ENCODE data around the gene JAKMIP1. TPM values are rescaled to one million over a fixed set of nuclear protein-coding genes. Genes with fewer than 3 reads are reported as not detected.

The JAKMIP1 gene
- polyA plus RNA-seq, 3 donors = 0.08 TPM; not detected in 2

DNA sequence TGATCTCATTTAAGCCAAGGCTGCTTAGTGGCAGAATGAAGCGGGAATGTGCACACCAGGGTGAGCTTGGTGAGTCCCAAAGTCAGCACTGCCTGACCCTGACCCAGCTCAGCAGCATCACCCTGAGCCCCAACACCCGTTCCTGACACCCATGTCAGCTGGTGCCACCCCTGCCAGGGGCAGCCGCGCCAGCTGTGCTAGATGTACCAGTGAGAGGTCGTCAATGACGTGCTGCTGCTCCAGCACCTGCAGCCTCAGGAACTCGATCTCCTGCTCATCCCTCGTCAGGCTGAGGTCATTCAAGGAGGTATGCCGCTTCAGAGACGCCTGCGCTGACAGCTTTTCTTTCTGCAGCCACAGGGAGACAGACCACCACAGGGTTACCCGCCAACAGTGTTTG, 120.4 kb downstream of the JAKMIP1 start:
- H3K9me3 ChIP-seq (replicated peaks in 1 of 2; ENCODE audit: control insufficient read depth in 1 of 2, insufficient read depth in 1 of 2, low read length in 2 of 2) = no peaks in the 10 kb centered on the region
- H3K4me3 Mint-ChIP-seq = no peak overlapping the region

DNA sequence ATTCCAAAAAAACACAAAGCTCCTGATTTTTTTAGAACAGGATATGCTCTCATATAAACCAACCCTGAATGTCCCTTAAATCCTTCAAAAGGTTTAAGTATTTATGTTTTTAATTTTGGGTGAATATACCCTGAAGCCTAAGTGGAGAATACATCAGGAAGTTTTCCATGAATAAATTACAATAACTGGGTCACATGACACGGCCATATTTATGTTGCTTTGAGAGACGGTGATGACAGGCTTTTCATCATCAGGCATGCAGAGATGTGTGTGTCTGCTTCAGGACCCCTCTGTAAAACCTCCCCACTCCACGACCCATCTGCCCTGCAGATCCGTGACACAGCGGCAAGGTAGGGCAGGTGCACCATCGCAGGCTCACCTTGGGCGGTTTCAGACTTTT, 121.8 kb downstream of the JAKMIP1 start:
- no peak overlapping the region for H3K4me2 ChIP-seq (replicated peaks; ENCODE audit: extremely low read depth, low read length, poor library complexity, severe bottlenecking)
- H2AFZ ChIP-seq (ENCODE audit: insufficient read depth, low read depth, low read length, poor library complexity, severe bottlenecking) = no peak overlapping the region
- no peak for DNase-seq
- H3K27me3 Mint-ChIP-seq (ENCODE audit: low read depth in 3 of 3) = peaks cover 0 to 3% (median 3%) of the 10 kb centered on the region in 3 donors
- 82% methylated on average over 5 of the region's 7 CpGs for WGBS (ENCODE audit: insufficient coverage)
- H3K4me3 ChIP-seq (replicated peaks in 1 of 3; ENCODE audit: low read depth in 2 of 3, low read length in 3 of 3) = no peak overlapping the region
- no peaks in the 10 kb centered on the region for H3K36me3 Mint-ChIP-seq
- no peak overlapping the region for H3K27ac Mint-ChIP-seq
- TF ChIP-seq, protein P1, sequence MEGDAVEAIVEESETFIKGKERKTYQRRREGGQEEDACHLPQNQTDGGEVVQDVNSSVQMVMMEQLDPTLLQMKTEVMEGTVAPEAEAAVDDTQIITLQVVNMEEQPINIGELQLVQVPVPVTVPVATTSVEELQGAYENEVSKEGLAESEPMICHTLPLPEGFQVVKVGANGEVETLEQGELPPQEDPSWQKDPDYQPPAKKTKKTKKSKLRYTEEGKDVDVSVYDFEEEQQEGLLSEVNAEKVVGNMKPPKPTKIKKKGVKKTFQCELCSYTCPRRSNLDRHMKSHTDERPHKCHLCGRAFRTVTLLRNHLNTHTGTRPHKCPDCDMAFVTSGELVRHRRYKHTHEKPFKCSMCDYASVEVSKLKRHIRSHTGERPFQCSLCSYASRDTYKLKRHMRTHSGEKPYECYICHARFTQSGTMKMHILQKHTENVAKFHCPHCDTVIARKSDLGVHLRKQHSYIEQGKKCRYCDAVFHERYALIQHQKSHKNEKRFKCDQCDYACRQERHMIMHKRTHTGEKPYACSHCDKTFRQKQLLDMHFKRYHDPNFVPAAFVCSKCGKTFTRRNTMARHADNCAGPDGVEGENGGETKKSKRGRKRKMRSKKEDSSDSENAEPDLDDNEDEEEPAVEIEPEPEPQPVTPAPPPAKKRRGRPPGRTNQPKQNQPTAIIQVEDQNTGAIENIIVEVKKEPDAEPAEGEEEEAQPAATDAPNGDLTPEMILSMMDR (IDR thresholded peaks at IDR 0.05) = no peak
- no peaks in the 10 kb centered on the region for H3K36me3 ChIP-seq (replicated peaks in 1 of 2; ENCODE audit: control insufficient read depth in 1 of 2, insufficient read depth in 2 of 2, low read length in 2 of 2)
- intact Hi-C loops (cut with micrococcal nuclease) = no loop called here
- no peaks in the 10 kb centered on the region for H3K4me1 ChIP-seq (ENCODE audit: control insufficient read depth in 1 of 2, insufficient read depth in 2 of 2, low read length in 2 of 2)
- H3K27me3 ChIP-seq (ENCODE audit: control insufficient read depth in 2 of 2, insufficient read depth in 2 of 2, low read length in 2 of 2) = no peaks in the 10 kb centered on the region
- H3K9me3 ChIP-seq (replicated peaks in 1 of 2; ENCODE audit: control insufficient read depth in 1 of 2, insufficient read depth in 1 of 2, low read length in 2 of 2) = no peaks in the 10 kb centered on the region
- no peaks in the 10 kb centered on the region for H4K20me1 ChIP-seq (ENCODE audit: insufficient read depth, low read length)
- H3K79me2 ChIP-seq (ENCODE audit: insufficient read depth, low read length) = no peaks in the 10 kb centered on the region
- H3K4me3 Mint-ChIP-seq = no peak overlapping the region
- H3K27ac ChIP-seq (ENCODE audit: low read depth in 1 of 2, low read length in 2 of 2) = no peak overlapping the region
- H3K4me1 Mint-ChIP-seq = no peaks in the 10 kb centered on the region
- peaks cover 0 to 5% (median 0%) of the 10 kb centered on the region in 7 donors for H3K9me3 Mint-ChIP-seq
- H3K9ac ChIP-seq (ENCODE audit: insufficient read depth, low read length, poor library complexity, severe bottlenecking) = no peak overlapping the region

More for the DNA sequence above, 120.4 kb downstream of the JAKMIP1 start:
- H3K36me3 ChIP-seq (replicated peaks in 1 of 2; ENCODE audit: control insufficient read depth in 1 of 2, insufficient read depth in 2 of 2, low read length in 2 of 2) = no peaks in the 10 kb centered on the region
- H3K27ac ChIP-seq (ENCODE audit: low read depth in 1 of 2, low read length in 2 of 2) = no peak overlapping the region
- no peaks in the 10 kb centered on the region for H3K4me1 ChIP-seq (ENCODE audit: control insufficient read depth in 1 of 2, insufficient read depth in 2 of 2, low read length in 2 of 2)
- H2AFZ ChIP-seq (ENCODE audit: insufficient read depth, low read depth, low read length, poor library complexity, severe bottlenecking) = no peak overlapping the region
- no peaks in the 10 kb centered on the region for H3K27me3 ChIP-seq (ENCODE audit: control insufficient read depth in 2 of 2, insufficient read depth in 2 of 2, low read length in 2 of 2)
- Mint-ChIP-seq H3K27me3 (ENCODE audit: low read depth in 3 of 3) (peaks cover 0 to 3% (median 2%) of the 10 kb centered on the region in 3 donors), H3K27ac (no peak overlapping the region), H3K36me3 (no peaks in the 10 kb centered on the region), H3K9me3 (peaks cover 0 to 5% (median 0%) of the 10 kb centered on the region in 7 donors), H3K4me1 (no peaks in the 10 kb centered on the region)
- H3K4me3 ChIP-seq (replicated peaks in 1 of 3; ENCODE audit: low read depth in 2 of 3, low read length in 3 of 3) = no peak overlapping the region
- WGBS (ENCODE audit: insufficient coverage) = 86% methylated on average over 12 of the region's 12 CpGs
- TF ChIP-seq, protein P1 (IDR thresholded peaks at IDR 0.05) = no peak
- intact Hi-C loops (cut with micrococcal nuclease) = no loop called here
- H3K9ac ChIP-seq (ENCODE audit: insufficient read depth, low read length, poor library complexity, severe bottlenecking) = no peak overlapping the region
- H4K20me1 ChIP-seq (ENCODE audit: insufficient read depth, low read length) = no peaks in the 10 kb centered on the region
- H3K79me2 ChIP-seq (ENCODE audit: insufficient read depth, low read length) = no peaks in the 10 kb centered on the region
- no peak for DNase-seq
- H3K4me2 ChIP-seq (replicated peaks; ENCODE audit: extremely low read depth, low read length, poor library complexity, severe bottlenecking) = no peak overlapping the region

Data from CD14-positive monocyte (primary cell).